Measurements from ENCODE around the gene RAP1A. TPM values are rescaled to one million over a fixed set of nuclear protein-coding genes. Genes with fewer than 3 reads are reported as not detected.
"Not testable (repeated sequence)": the region's sequence is repeated elsewhere in the genome, so short reads cannot be mapped to it uniquely, and the experiment has no call there.

RAP1A gene
- total RNA-seq, 1 experiment from 2014 or later: 55.3 TPM

DNA sequence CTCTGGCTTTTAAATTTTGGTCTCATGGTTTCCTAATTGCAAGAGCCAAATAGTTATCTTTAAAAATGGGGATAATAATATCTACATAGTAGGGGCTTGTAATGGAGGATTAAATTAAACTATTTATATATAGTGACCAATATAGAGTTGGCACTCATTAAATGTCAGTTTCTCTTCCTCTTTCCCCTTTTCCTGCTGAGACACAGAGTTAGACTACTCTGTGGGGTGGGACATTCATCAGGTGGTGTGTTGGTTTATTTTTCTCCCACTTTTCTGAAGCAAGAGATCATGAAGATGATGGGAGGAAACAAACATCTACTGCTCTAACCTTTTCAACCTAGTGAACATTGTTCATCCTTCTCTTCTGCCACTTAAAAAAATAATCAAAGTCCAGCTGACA is 17.3 kb upstream of the RAP1A start:
- Histone ChIP-seq H3K9ac (ENCODE audit: low read length) (peak overlapping the region; percentile 25; the same call in 1 of the 2 replicates), H3K4me3 (ENCODE audit: low read length) (peak overlapping the region; percentile 41), H3K79me2 (ENCODE audit: low read length) (no peaks in the 10 kb centered on the region), H3K27ac (ENCODE audit: low read length) (peak overlapping the region; percentile 77), H3K36me3 (ENCODE audit: insufficient read depth, low read length) (no peaks in the 10 kb centered on the region), H4K20me1 (ENCODE audit: insufficient read depth, low read depth, low read length) (no peaks in the 10 kb centered on the region), H2AFZ (ENCODE audit: low read length) (peak overlapping the region; percentile 17; the same call in 1 of the 2 replicates), H3K9me2 (replicated peaks; ENCODE audit: insufficient read depth, low read length) (no peaks in the 10 kb centered on the region), H3K27me3 (ENCODE audit: low read length) (no peaks in the 10 kb centered on the region), H3K9me3 (ENCODE audit: low read length) (no peaks in the 10 kb centered on the region), H3K4me1 (ENCODE audit: low read length) (peaks cover 51% of the 10 kb centered on the region), H3K4me2 (ENCODE audit: low read depth, low read length, poor library complexity, severe bottlenecking) (peak overlapping the region; percentile 73)
- DNase-seq: peak; percentile 72

DNA sequence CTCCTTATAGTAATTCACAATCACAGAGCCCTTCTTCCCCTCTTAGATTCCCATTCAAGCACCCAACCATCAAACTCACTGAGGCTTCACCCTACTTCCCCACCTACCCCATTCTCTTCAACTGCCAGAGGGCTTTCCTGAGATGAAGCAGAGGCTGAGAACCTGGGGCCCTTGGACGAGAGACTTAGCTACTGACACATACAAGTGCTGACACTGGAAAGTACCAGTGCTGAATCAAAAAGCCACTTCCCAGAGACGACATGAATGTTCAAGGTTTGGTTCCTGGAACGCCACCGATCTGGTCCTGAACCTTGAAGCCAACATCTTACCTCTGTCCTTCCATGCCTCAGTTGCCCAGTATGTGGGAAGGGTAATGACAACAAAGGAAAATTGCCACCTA is 16.6 kb upstream of the RAP1A start:
- H3K9me2 ChIP-seq (replicated peaks; ENCODE audit: insufficient read depth, low read length): no peaks in the 10 kb centered on the region
- no peaks in the 10 kb centered on the region for H3K9me3 ChIP-seq (ENCODE audit: low read length)
- no peaks in the 10 kb centered on the region for H4K20me1 ChIP-seq (ENCODE audit: insufficient read depth, low read depth, low read length)
- no peak for DNase-seq
- H2AFZ ChIP-seq (ENCODE audit: low read length): peak overlapping the region; percentile 81; the same call in 1 of the 2 replicates
- no peaks in the 10 kb centered on the region for H3K79me2 ChIP-seq (ENCODE audit: low read length)
- H3K27me3 ChIP-seq (ENCODE audit: low read length): no peaks in the 10 kb centered on the region
- H3K36me3 ChIP-seq (ENCODE audit: insufficient read depth, low read length): no peaks in the 10 kb centered on the region
- H3K4me2 ChIP-seq (ENCODE audit: low read depth, low read length, poor library complexity, severe bottlenecking): peak overlapping the region; percentile 73
- H3K27ac ChIP-seq (ENCODE audit: low read length): peak overlapping the region; percentile 77
- peak overlapping the region; percentile 41 for H3K4me3 ChIP-seq (ENCODE audit: low read length)
- H3K4me1 ChIP-seq (ENCODE audit: low read length): peaks cover 47% of the 10 kb centered on the region
- no peak overlapping the region; the same call in 1 of the 2 replicates for H3K9ac ChIP-seq (ENCODE audit: low read length)

DNA sequence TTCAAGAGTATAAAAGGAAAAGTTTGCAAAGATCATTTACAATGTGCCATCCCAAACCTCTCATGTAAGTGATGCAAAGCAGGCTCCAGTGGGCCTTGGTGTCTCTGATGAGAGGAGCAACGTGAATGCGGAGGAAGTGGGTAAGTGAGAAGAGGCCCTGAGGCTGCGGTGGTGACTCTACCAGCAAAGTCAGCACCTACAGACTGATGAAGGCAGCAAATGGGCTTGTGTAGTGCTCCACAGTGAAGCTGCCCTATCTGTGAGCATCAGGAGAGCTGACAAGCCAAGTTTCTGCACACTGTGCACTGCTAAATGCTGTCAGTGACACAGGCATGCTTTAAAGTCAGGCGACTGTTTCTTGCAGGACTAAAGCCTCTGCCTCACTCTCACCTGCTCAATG is 15.6 kb upstream of the RAP1A start:
- Histone ChIP-seq H3K4me2 (ENCODE audit: low read depth, low read length, poor library complexity, severe bottlenecking) (peak overlapping the region; percentile 73), H3K9ac (ENCODE audit: low read length) (peak overlapping the region; percentile 51)
- DNase-seq: peak; percentile 85

DNA sequence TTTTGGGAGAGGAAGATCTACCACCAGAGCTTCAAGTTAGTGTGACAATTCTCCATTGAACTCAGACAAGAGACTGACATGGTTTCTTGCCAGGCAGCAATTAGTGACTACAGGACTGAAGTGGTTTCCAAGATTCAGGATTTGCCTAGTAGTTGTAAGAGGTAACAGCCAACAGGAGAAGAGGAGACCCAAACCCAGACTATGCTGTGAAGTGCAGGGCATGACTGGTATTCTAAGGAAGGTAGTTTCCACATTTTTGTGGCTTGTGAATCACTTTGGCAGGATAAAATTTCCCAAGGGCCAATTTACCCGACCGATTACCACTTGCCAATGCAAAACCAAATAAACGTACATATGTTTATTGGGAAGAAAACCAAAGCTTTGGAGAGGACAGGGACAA is 14.7 kb upstream of the RAP1A start:
- H4K20me1 ChIP-seq (ENCODE audit: insufficient read depth, low read depth, low read length): no peaks in the 10 kb centered on the region
- no peaks in the 10 kb centered on the region for H3K36me3 ChIP-seq (ENCODE audit: insufficient read depth, low read length)
- H3K9ac ChIP-seq (ENCODE audit: low read length): no peak overlapping the region
- H3K4me2 ChIP-seq (ENCODE audit: low read depth, low read length, poor library complexity, severe bottlenecking): no peak overlapping the region
- H3K27ac ChIP-seq (ENCODE audit: low read length): no peak overlapping the region
- H3K79me2 ChIP-seq (ENCODE audit: low read length): no peaks in the 10 kb centered on the region
- no peaks in the 10 kb centered on the region for H3K27me3 ChIP-seq (ENCODE audit: low read length)
- peaks cover 47% of the 10 kb centered on the region for H3K4me1 ChIP-seq (ENCODE audit: low read length)
- H3K4me3 ChIP-seq (ENCODE audit: low read length): no peak overlapping the region
- no peak for DNase-seq
- H3K9me2 ChIP-seq (replicated peaks; ENCODE audit: insufficient read depth, low read length): no peaks in the 10 kb centered on the region
- H3K9me3 ChIP-seq (ENCODE audit: low read length): no peaks in the 10 kb centered on the region
- H2AFZ ChIP-seq (ENCODE audit: low read length): no peak overlapping the region

More for the DNA sequence above, 15.6 kb upstream of the RAP1A start:
- H3K4me1 ChIP-seq (ENCODE audit: low read length): peaks cover 47% of the 10 kb centered on the region
- peak overlapping the region; percentile 77 for H3K27ac ChIP-seq (ENCODE audit: low read length)
- no peaks in the 10 kb centered on the region for H3K36me3 ChIP-seq (ENCODE audit: insufficient read depth, low read length)
- H4K20me1 ChIP-seq (ENCODE audit: insufficient read depth, low read depth, low read length): no peaks in the 10 kb centered on the region
- H2AFZ ChIP-seq (ENCODE audit: low read length): peak overlapping the region; percentile 81
- H3K27me3 ChIP-seq (ENCODE audit: low read length): no peaks in the 10 kb centered on the region
- no peaks in the 10 kb centered on the region for H3K9me3 ChIP-seq (ENCODE audit: low read length)
- H3K9me2 ChIP-seq (replicated peaks; ENCODE audit: insufficient read depth, low read length): no peaks in the 10 kb centered on the region
- H3K4me3 ChIP-seq (ENCODE audit: low read length): no peak overlapping the region; the same call in 1 of the 2 replicates
- H3K79me2 ChIP-seq (ENCODE audit: low read length): no peaks in the 10 kb centered on the region

DNA sequence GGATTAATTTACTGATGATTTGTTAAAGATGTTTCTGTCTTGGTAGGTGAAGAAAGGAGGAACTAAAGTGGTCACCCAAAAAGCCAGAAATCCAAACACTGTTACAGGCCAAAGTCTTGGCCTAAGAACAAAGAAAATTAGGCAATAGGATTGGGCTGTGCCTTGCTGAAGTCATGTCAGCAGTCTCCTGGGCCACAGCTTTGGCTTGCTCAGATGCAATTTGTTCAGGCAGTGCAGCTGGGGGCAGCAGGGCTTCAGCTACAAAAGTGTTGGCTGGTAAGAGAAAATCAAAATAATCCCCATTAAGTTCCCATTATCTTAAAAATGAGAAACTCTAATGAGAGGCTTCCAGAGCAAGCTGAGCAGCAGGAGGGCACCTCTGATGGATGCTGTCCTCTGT is 14.0 kb upstream of the RAP1A start:
- Histone ChIP-seq H3K4me1 (ENCODE audit: low read length) (peaks cover 47% of the 10 kb centered on the region), H3K9me3 (ENCODE audit: low read length) (no peaks in the 10 kb centered on the region), H3K9ac (ENCODE audit: low read length) (no peak overlapping the region), H3K9me2 (replicated peaks; ENCODE audit: insufficient read depth, low read length) (no peaks in the 10 kb centered on the region), H3K4me3 (ENCODE audit: low read length) (no peak overlapping the region), H3K27ac (ENCODE audit: low read length) (no peak overlapping the region), H3K36me3 (ENCODE audit: insufficient read depth, low read length) (no peaks in the 10 kb centered on the region), H4K20me1 (ENCODE audit: insufficient read depth, low read depth, low read length) (no peaks in the 10 kb centered on the region), H3K4me2 (ENCODE audit: low read depth, low read length, poor library complexity, severe bottlenecking) (no peak overlapping the region), H3K27me3 (ENCODE audit: low read length) (no peaks in the 10 kb centered on the region), H3K79me2 (ENCODE audit: low read length) (no peaks in the 10 kb centered on the region), H2AFZ (ENCODE audit: low read length) (no peak overlapping the region)
- no peak for DNase-seq

DNA sequence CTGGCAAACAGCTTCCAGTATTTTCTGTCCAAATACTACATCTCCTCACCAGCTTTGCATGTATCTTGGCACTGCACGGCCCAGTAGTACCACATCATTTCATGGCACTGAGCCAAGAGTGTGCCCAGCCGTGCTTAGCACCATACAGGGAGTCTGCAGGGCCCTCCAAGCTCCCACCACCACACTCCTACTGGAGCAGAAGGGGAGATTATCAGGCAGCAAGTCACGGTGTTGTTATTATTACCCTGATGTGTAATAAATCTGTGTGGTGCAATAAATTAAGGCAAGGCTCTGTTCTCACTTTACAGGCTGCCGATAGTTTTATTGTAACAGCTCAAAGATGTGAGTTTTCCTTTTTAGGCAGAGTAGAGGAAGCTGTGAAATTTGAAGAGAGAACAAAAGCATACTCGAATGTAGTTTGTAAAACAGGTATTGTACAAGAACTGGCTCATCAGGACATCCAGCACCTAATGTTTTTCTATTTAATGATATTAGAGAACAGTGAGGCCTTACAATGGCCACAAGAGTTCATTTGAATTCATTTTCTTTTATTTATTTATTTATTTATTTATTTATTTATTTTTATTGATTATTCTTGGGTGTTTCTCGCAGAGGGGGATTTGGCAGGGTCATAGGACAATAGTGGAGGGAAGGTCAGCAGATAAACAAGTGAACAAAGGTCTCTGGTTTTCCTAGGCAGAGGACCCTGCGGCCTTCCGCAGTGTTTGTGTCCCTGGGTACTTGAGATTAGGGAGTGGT is 13.0 kb upstream of the RAP1A start:
- not testable (repeated sequence) for H4K20me1 ChIP-seq (ENCODE audit: insufficient read depth, low read depth, low read length)

DNA sequence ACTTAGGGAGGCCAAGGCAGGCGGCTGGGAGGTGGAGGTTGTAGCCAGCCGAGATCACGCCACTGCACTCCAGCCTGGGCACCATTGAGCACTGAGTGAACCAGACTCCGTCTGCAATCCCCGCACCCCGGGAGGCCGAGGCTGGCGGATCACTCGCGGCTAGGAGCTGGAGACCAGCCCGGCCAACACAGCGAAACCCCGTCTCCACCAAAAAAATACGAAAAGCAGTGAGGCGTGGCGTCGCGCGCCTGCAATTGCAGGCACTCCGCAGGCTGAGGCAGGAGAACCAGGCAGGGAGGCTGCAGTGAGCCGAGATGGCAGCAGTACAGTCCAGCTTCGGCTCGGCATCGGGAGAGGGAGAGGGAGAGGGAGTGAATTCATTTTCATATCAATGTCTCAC is 11.1 kb upstream of the RAP1A start:
- H4K20me1 ChIP-seq (ENCODE audit: insufficient read depth, low read depth, low read length); H3K4me2 ChIP-seq (ENCODE audit: low read depth, low read length, poor library complexity, severe bottlenecking); H2AFZ ChIP-seq (ENCODE audit: low read length); DNase-seq; H3K27me3 ChIP-seq (ENCODE audit: low read length); H3K4me3 ChIP-seq (ENCODE audit: low read length); H3K36me3 ChIP-seq (ENCODE audit: insufficient read depth, low read length); H3K9me3 ChIP-seq (ENCODE audit: low read length); H3K79me2 ChIP-seq (ENCODE audit: low read length); H3K27ac ChIP-seq (ENCODE audit: low read length); H3K9ac ChIP-seq (ENCODE audit: low read length); H3K9me2 ChIP-seq (replicated peaks; ENCODE audit: insufficient read depth, low read length): not testable (repeated sequence)
- H3K4me1 ChIP-seq (ENCODE audit: low read length): peaks cover 20% of the 10 kb centered on the region

More for the DNA sequence above, 13.0 kb upstream of the RAP1A start:
- H3K9me3 ChIP-seq (ENCODE audit: low read length); H3K79me2 ChIP-seq (ENCODE audit: low read length); H3K4me3 ChIP-seq (ENCODE audit: low read length); H3K36me3 ChIP-seq (ENCODE audit: insufficient read depth, low read length); H3K27me3 ChIP-seq (ENCODE audit: low read length); H3K27ac ChIP-seq (ENCODE audit: low read length); H3K9ac ChIP-seq (ENCODE audit: low read length); H3K4me2 ChIP-seq (ENCODE audit: low read depth, low read length, poor library complexity, severe bottlenecking); H3K9me2 ChIP-seq (replicated peaks; ENCODE audit: insufficient read depth, low read length); H2AFZ ChIP-seq (ENCODE audit: low read length): not testable (repeated sequence)
- peaks cover 39% of the 10 kb centered on the region for H3K4me1 ChIP-seq (ENCODE audit: low read length)
- DNase-seq: peak; percentile 60

DNA sequence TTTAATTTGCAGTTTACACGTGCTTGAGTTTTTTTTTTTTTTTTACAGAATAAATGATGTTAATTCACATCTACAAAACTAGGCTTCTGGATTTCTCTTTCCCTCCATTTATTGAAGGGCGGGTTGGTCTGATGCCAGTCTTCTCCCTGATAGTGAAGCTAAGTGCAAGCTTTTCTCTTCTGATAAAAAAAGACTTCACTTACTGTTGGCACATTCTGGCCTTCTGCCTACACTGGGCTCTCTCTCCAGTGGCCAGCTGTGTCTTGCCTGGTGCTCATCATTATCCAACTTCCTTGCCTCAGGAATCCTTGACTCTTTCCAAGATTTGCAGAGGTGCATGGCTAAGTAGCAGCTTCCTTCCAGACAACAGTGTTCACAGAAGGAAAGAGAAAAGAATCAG is 7.6 kb upstream of the RAP1A start:
- no peaks in the 10 kb centered on the region for H3K9me3 ChIP-seq (ENCODE audit: low read length)
- H3K9ac ChIP-seq (ENCODE audit: low read length): no peak overlapping the region
- H3K4me1 ChIP-seq (ENCODE audit: low read length): peaks cover 22% of the 10 kb centered on the region
- no peaks in the 10 kb centered on the region for H4K20me1 ChIP-seq (ENCODE audit: insufficient read depth, low read depth, low read length)
- no peak for DNase-seq
- H3K27ac ChIP-seq (ENCODE audit: low read length): no peak overlapping the region
- H2AFZ ChIP-seq (ENCODE audit: low read length): no peak overlapping the region
- no peaks in the 10 kb centered on the region for H3K36me3 ChIP-seq (ENCODE audit: insufficient read depth, low read length)
- no peak overlapping the region for H3K4me2 ChIP-seq (ENCODE audit: low read depth, low read length, poor library complexity, severe bottlenecking)
- H3K27me3 ChIP-seq (ENCODE audit: low read length): no peaks in the 10 kb centered on the region
- H3K79me2 ChIP-seq (ENCODE audit: low read length): no peaks in the 10 kb centered on the region
- H3K9me2 ChIP-seq (replicated peaks; ENCODE audit: insufficient read depth, low read length): no peaks in the 10 kb centered on the region
- H3K4me3 ChIP-seq (ENCODE audit: low read length): no peak overlapping the region

Data from Karpas-422 (cell line).